GM19025 (cell line): Measurements from ENCODE around the gene CPNE7.

Source experiments
- ATAC-seq: cut with Tn5 transposase; IDR thresholded peaks from one replicate; pipeline ENCODE4 v1.9.1; 2021; ENCODE audit warnings: mild to moderate bottlenecking, low read depth, moderate library complexity; ENCODE audit not compliant: unreplicated experiment

Gene CPNE7

DNA sequence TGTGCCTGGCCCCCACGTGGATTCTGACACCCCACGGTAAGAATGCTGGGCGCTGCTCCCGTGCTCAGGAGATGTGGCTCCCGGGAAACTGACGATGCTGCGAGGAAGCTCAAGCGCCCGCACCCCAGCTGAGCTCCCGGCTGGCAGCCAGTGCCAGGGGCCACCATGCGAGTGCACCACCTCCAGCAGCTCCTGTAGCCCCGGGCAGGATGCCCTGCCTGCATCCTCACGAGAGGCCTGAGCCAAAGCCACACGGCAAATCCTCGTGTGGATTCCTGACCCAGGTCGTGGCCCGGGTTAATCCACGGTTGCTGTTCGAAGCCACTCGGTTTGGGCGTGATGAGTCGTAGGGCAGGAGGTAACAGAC, 26.3 kb downstream of the CPNE7 start:
- ATAC-seq = no peak

- ATAC-seq = no peak
Measured at GRCh38 chr16:89602273-89602951, 26.9 kb downstream of the CPNE7 start.

- no peak for ATAC-seq
Measured at GRCh38 chr16:89602952-89603590, 27.5 kb downstream of the CPNE7 start.

- no peak for ATAC-seq
Measured at GRCh38 chr16:89604764-89605163, 29.2 kb downstream of the CPNE7 start.

GRCh38 chr16:89605186-89605970, 29.8 kb downstream of the CPNE7 start:
- no peak for ATAC-seq

DNA sequence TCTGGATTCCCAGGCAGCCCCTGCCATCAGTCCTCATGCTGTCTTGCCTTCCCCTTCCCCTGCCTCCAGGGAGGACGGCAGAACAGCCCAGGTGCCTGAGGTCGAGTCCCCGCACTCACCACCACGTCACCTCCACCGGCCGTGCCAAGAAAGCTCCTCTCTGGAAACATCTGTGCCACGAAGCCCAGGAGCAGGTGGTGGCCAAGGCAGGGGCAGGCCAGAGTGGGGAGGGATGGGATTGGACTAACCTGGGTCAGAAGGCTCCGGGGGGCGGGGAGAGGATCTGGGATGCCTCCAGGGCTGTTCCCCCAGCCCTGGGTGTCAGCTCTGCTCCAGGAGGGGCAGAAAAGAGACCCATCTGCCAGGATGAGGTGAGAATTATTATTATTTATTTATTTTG, 30.4 kb downstream of the CPNE7 start:
- no peak for ATAC-seq

DNA sequence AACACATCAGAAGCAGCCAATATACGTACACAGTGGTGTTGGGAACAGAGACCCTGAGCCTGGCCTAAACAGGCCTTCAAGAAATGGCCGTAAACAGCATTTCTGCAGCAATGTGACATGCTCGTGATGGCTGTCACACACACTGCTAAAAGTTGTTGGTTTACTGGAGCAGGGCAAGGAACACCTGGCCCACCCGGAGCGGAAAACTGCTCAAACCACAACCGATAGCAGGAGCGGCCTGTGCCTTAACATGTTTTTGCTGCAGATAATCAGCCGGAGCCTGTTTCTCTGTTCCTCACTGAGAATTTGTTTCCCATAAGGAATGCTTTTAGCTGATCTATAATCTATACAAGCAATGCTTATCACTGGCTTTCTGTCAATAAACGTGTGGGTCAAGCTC, 31.9 kb downstream of the CPNE7 start:
- no peak for ATAC-seq

DNA sequence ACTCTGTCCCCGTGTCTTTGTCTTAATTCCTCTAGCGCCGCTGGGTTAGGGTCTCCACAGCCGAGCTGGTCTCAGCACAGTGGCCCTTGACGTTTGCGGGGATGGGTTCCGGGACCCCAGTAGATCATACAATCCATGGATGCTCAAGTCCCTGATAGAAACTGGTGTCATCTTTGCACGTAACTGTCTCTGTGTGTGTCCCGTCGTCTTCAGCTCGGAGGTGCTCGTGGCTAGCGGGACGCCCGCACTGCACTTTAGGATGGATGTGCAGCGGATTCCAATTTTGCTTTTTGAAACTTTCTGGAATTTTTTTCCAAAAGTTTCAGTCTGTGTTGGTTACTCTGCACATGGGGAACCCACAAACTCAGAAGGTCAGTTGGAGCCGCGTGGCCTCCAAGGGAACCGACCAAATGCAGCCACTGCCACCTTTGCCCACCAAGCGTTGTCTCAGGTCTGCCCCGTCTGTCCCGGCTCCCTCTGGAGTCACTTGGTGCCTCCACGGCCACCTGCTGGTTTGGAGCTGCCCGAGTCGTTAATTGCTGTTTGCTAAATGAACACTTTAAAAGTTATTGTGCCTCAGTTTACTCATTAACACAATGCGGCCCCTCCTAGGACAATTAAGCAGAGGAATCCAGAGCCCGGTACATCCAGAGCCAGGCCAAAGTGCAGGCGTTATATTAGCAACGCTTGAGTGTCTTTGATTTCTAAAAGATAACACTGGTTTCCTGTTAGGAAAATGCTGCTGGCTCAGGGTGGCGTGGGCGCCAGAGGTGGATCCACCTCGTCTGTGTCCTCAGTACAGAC, 32.6 kb downstream of the CPNE7 start:
- ATAC-seq = no peak

DNA sequence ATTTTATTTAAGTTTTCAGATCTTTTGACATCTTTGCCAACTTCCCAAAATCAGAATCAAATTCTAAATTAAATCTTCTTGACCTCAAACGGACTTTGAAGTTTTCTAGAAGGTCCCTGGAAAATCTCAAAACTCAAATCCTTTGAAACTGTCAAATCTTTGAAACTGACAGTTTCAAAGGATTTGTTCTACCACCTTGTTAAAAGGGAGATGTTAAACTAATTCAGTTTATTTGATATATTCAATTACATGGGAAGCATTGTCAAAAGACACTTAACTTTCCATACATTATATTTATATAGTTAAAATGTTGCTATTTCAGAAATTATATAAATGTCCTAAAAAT, 34.5 kb downstream of the CPNE7 start:
- no peak for ATAC-seq

DNA sequence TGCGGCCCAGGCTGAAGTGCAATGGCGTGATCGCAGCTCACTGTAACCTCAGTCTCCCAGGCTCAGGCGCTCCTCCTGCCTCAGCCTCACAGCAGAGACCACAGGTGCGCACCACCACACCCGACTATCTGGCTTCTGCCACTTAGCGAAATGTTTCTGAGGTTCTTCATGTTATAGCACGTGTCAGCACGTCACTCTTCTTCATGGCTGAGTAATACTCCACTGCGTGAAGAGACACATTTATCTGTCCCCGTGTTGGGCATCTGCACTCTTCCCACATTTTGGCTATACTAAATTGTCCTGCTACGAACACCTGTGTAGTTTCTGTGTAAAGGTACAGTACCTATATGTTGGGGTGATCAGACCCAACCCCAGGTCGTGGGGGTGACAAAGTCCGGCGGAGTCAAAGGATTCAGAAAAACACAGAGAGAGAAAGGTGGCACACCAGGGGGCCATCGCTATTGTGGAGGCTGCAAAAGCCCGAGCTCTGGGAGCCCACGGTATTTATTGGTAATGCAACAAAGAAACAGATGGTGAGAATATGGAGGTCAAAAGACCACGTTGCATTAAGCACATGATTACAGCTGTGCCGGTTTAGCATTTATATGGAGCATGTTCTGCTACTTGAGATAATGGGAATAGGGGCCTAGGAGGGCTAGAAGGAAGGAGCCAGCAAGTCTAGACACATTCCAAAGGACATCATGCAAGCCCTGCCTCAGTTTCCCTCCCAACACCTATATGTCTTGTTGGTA, 37.0 kb downstream of the CPNE7 start:
- no peak for ATAC-seq

DNA sequence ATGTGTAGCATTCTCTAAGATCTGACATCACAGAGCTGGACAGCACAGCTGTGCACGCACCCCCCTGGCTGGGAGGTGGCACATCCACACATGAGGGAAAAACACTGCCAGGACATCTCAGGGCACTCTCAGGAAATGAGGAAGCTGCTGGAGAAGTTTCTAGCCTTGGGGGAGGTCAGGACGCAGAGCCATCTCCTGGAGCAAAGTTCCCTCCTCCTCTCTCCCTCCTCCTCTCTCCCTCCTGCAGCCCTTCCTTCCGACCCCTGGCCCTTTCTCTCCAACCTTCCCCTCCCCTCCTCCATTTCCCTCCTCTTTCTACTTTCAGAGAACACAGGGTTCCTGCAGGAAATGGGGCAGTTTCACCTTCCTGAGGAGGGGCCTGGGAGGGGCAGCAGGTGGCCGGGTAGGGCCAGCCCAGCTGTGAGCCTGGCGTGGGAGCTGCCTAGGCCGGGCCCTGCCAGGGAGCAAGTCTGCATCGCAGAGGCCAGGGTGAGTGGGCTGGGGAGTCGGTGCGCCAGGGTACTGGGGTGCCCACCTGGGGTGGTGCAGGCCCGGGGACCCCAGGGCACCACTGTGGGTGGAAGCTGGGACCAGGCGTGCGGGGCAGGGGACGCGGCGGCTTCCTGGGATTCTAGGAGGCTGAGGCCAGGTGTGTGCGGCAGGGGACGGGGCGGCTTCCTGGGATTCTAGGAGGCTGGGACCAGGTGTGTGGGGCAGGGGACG, 37.8 kb downstream of the CPNE7 start, which contains the start of gene DPEP1:
TSS of gene DPEP1 (plus strand) at position 412 of the 723 bp plus-strand sequence. CDS start 16,769 bp downstream, outside the sequence.
- ATAC-seq = no peak

DNA sequence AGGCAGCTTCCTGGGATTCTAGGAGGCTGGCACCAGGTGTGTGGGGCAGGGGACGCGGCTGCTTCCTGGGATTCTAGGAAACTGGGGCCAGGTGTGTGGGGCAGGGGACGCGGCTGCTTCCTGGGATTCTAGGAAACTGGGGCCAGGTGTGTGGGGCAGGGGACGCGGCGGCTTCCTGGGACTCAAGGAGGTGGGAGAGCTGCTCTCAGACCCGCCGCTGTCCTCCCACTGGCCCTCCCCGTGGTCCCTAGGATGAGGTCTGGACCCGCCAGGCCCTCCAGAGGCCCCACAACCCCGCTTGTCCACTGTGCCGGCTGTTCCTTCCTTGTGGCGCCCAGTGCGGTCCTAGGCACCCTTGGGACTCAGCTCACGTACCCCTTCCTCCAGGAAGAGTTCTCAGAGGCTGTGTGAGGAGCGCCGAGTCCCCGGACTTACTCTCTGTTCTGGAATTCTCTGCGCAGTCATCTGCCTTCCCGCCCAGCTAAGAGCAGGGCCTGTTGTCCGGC, 38.4 kb downstream of the CPNE7 start:
- ATAC-seq = no peak

DNA sequence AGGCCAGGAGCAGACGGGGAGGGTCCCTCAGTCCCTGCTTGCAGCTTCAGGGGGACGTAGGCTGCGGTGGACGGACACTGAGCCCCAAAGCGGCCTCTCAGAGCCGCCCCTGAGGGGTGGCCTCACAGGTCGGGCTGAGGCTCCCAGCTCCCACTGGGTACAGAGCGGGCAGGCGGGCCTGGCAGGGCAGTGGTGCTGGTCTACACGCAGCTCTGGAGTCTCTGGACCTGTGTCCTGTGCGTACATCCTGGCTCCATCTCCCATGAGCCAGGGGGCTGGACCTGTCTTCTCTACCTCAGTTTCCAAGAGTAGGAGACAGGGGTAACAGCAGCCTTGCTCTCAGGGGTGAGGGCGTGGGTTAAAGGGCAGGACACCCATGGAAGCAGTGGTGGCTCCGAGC, 39.6 kb downstream of the CPNE7 start:
- ATAC-seq = no peak

- ATAC-seq = no peak
Measured at GRCh38 chr16:89615596-89616090, 40.1 kb downstream of the CPNE7 start.

DNA sequence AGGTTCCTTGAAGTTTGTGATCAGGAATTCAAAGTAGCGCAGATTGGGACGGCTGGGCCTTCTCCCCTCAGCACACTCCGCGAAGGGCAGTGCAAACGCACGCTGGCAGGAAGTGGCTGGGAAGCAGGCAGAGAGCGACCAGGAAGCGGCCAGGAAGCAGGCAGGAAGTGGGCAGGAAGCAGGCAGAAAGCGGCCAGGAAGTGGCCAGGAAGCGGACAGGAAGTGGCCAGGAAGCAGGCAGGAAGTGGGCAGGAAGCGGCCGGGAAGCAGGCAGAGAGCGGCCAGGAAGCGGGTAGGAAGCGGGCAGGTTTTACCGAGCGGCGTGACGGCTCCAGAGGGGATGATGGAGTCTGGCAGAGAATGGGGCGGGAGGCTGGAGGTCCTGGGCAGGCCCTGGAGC, 41.1 kb downstream of the CPNE7 start:
- ATAC-seq = no peak

GRCh38 chr16:89617036-89617435, 41.5 kb downstream of the CPNE7 start:
- no peak for ATAC-seq

DNA sequence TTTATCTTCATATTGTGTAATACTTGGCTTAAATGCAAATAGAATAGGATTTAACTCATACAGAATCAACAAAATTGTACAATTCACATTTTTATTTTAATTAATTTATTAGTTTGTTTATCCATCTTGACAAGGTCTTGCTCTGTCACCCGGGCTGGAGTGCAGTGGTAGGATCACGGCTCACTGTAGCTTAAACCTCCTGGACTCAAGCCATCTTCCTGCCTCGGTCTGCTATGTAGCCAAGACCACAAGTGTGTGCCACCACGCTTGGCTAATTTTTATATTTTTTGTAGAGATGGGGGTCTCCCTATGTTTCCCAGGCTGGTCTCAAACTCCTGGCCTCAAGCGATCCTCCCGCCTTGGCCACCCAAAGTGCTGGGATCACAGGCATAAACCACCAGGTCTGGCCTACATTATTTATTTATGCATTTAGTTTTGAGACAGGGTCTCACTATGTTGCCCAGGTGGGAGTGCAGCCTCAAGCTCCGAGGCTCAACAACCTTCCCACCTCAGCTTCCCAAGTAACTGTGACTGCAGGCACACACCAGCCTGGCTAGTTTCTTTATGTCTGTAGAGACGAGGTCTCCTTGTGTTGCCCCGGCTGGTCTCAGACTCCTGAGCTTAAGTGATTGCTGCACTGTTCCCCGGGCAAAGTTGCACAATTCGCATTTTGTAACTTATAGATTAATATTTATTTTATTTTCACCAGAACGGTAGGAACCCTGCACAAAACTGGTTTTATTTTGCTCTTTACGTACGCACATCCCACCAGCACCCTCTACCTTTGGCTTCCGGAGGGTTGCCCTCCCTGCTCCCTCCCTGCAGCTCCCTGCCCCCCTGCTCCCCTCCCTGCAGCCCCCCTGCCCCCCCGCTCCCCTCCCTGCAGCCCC, 42.8 kb downstream of the CPNE7 start:
- no peak for ATAC-seq

DNA sequence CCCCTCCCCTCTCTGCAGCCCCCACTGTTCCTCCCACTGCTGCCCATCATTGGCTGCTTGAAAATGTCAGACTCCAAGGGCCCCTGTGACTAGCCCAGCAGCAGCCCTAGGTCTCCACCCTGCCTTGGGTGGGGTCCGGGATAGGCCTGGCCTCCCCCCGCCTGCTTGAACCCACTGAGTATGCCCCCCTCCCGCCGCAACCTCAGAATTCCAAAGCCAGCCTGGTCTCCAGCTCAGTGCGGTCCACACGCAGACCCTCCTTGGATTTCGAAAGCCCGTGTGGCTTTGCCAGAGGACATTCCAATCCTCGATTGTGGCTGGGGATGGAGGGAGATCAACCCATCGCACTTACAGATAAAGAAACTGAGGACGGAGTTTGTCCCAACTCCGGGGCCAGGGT, 44.3 kb downstream of the CPNE7 start:
- ATAC-seq = no peak
